Tibial artery (tissue), 4 donors: ENCODE data around the gene EFEMP1.
"Not testable (repeated sequence)": the region's sequence is repeated elsewhere in the genome, so short reads cannot be mapped to it uniquely, and the experiment has no call there.

Source experiments
- DNase-seq, 2 donors: peaks; one replicate each; pipeline ENCODE4 v3.0.0-alpha.2; 2019
- H3K27ac ChIP-seq, 2 donors: fragments of 200-600 bp; sonication (generic) in 1 of 2; 1 replicate in 1 of 2; 2 replicates in 1 of 2; pipeline ENCODE4 v1.5.1; 2018 to 2019; ENCODE audit warnings: mild to moderate bottlenecking in 1 of 2
- H3K27me3 ChIP-seq, 2 donors: fragments of 200-600 bp; sonication (generic) in 1 of 2; one replicate each; pipeline versions ENCODE4 v1.5.1 to v1.6.0; 2016 to 2019
- H3K36me3 ChIP-seq, 3 donors: fragments of 200-600 bp; sonication (generic) in 2 of 3; one replicate each; pipeline ENCODE4 v1.5.1; 2016 to 2019; ENCODE audit warnings: mild to moderate bottlenecking in 2 of 3
- H3K4me1 ChIP-seq, 4 donors: fragments of 200-600 bp; sonication (generic) in 2 of 4; 1 replicate in 3 of 4; 2 replicates in 1 of 4; pipeline ENCODE4 v1.5.1; 2016 to 2019
- H3K4me3 ChIP-seq, 2 donors: fragments of 200-600 bp; sonication (generic) in 1 of 2; 1 replicate in 1 of 2; 2 replicates in 1 of 2; pipeline ENCODE4 v1.5.1; 2018 to 2019; ENCODE audit warnings: mild to moderate bottlenecking in 2 of 2
- H3K9me3 ChIP-seq, 3 donors: fragments of 200-600 bp; sonication (generic) in 1 of 3; one replicate each; pipeline ENCODE4 v1.5.1; 2016 to 2019
- intact Hi-C: fragments of 100-400 bp; cut with DNase I; formaldehyde crosslinking; loops from one replicate; pipeline ENCODE4 v1.15.0; 2023; ENCODE audit warnings: low total_unique reads
- TF ChIP-seq, protein P1 (sequence below), 2 experiments: fragments of 200-600 bp in 1 of 2; fragments of 450-650 bp in 1 of 2; IDR thresholded peaks; one replicate each; pipeline ENCODE4 v1.5.1; 2017 to 2019; ENCODE audit warnings: antibody characterized with exemption in 2 of 2, mild to moderate bottlenecking in 1 of 2, moderate library complexity in 1 of 2

Gene EFEMP1

DNA sequence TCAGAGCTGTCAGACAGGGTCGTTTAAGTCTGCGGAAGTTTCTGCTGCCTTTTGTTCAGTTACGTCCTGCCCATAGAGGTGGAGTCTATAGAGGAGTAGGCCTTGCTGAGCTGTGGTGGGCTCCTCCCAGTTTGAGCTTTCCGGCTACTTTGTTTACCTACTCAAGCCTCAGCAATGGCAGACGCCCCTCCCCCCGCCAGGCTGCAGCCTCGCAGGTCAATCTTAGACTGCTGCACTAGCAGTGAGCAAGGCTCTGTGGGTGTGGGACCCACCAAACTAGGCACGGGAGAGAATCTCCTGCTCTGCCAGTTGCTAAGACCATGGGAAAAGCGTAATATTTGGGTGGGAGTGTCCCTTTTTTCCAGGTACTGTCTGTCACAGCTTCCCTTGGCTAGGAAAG, 86.5 kb downstream of the EFEMP1 start:
- no peak for DNase-seq
- no peaks in the 10 kb centered on the region for H3K36me3 ChIP-seq
- no peak overlapping the region for H3K4me3 ChIP-seq
- H3K9me3 ChIP-seq = no peaks in the 10 kb centered on the region
- no peak overlapping the region for H3K27ac ChIP-seq
- no peaks in the 10 kb centered on the region for H3K27me3 ChIP-seq
- TF ChIP-seq, protein P1, sequence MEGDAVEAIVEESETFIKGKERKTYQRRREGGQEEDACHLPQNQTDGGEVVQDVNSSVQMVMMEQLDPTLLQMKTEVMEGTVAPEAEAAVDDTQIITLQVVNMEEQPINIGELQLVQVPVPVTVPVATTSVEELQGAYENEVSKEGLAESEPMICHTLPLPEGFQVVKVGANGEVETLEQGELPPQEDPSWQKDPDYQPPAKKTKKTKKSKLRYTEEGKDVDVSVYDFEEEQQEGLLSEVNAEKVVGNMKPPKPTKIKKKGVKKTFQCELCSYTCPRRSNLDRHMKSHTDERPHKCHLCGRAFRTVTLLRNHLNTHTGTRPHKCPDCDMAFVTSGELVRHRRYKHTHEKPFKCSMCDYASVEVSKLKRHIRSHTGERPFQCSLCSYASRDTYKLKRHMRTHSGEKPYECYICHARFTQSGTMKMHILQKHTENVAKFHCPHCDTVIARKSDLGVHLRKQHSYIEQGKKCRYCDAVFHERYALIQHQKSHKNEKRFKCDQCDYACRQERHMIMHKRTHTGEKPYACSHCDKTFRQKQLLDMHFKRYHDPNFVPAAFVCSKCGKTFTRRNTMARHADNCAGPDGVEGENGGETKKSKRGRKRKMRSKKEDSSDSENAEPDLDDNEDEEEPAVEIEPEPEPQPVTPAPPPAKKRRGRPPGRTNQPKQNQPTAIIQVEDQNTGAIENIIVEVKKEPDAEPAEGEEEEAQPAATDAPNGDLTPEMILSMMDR (IDR thresholded peaks at IDR 0.05) = no peak
- peaks cover 0 to 18% (median 0%) of the 10 kb centered on the region in 4 donors for H3K4me1 ChIP-seq
- intact Hi-C loops = no loop called here

- H3K27me3 ChIP-seq, H3K4me1 ChIP-seq, H3K9me3 ChIP-seq, DNase-seq, H3K4me3 ChIP-seq, intact Hi-C loops, H3K36me3 ChIP-seq, H3K27ac ChIP-seq: not testable (repeated sequence)
These were observed 91.7 kb downstream of the EFEMP1 start for GRCh38 chr2:55831671-55832410.

- Histone ChIP-seq H3K9me3 (no peaks in the 10 kb centered on the region), H3K4me3 (no peak overlapping the region), H3K27me3 (no peaks in the 10 kb centered on the region), H3K4me1 (peaks cover 0 to 3% (median 0%) of the 10 kb centered on the region in 4 donors), H3K27ac (no peak overlapping the region), H3K36me3 (no peaks in the 10 kb centered on the region)
- TF ChIP-seq, protein P1 (IDR thresholded peaks at IDR 0.05) = no peak
- no peak for DNase-seq
- intact Hi-C loops = no loop called here
These were observed 95.7 kb downstream of the EFEMP1 start for GRCh38 chr2:55827855-55828254.

GRCh38 chr2:55827428-55827827, 96.2 kb downstream of the EFEMP1 start:
- intact Hi-C loops = not testable (repeated sequence)

DNA sequence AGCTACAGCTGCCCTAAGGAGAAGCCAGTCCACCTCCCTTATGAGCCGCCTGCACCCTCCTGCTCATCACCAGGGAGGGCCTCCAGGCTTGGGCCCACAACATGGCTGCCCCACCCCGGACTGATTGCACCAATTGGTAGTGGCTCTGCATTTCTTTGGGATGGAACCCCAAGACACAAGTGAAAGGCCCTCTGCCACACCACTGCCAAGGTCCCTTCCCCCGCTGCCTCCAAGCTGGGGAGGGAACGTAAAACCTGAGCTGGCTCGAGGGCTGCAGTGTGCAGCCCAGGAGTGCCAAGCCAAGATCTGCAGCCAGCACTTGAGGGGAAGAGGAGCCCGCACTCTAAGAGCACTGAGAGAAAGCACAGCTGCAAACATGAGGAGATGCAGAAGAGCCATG, 97.3 kb downstream of the EFEMP1 start:
- intact Hi-C loops = no loop called here
- H3K4me1 ChIP-seq = peaks cover 0 to 3% (median 0%) of the 10 kb centered on the region in 4 donors
- H3K36me3 ChIP-seq = no peaks in the 10 kb centered on the region
- TF ChIP-seq, protein P1 (IDR thresholded peaks at IDR 0.05) = no peak
- no peaks in the 10 kb centered on the region for H3K27me3 ChIP-seq
- no peak for DNase-seq
- H3K27ac ChIP-seq = no peak overlapping the region
- H3K4me3 ChIP-seq = no peak overlapping the region
- H3K9me3 ChIP-seq = no peaks in the 10 kb centered on the region

More at GRCh38 chr2:55827428-55827827, 96.2 kb downstream of the EFEMP1 start:
- not testable (repeated sequence) for H3K27me3 ChIP-seq, H3K4me3 ChIP-seq, H3K27ac ChIP-seq, H3K36me3 ChIP-seq, DNase-seq, H3K4me1 ChIP-seq, H3K9me3 ChIP-seq

GRCh38 chr2:55824551-55825096, 99.0 kb downstream of the EFEMP1 start:
- TF ChIP-seq, protein P1 (IDR thresholded peaks at IDR 0.05) = no peak
- intact Hi-C loops = no loop called here
- Histone ChIP-seq H3K36me3 (no peaks in the 10 kb centered on the region), H3K27me3 (no peaks in the 10 kb centered on the region), H3K4me1 (peaks cover 0 to 3% (median 0%) of the 10 kb centered on the region in 4 donors), H3K4me3 (no peak overlapping the region), H3K27ac (no peak overlapping the region), H3K9me3 (no peaks in the 10 kb centered on the region)
- DNase-seq = no peak
